WTC11 (cell line): ENCODE data around the gene GSX2. TPM values are rescaled to one million over a fixed set of nuclear protein-coding genes. Genes with fewer than 3 reads are reported as not detected.

ENCODE experiments used
- ATAC-seq: fragments of 200-7000 bp; cut with Tn5 transposase; 2 replicates; pipeline ENCODE4 v1.10.0; 2021; ENCODE audit warnings: mild to moderate bottlenecking, moderate library complexity
- CTCF ChIA-PET: fragments of 300-600 bp; sonication (Branson Sonifier 250); formaldehyde crosslinking; loops from one replicate; lab custom pipeline; 2021; ENCODE audit warnings: antibody characterized with exemption; lab: Charles Lee
- POLR2A ChIA-PET: fragments of 350-600 bp; sonication (Branson Sonifier 250); formaldehyde crosslinking; loops from one replicate; lab custom pipeline; 2021; ENCODE audit warnings: antibody characterized with exemption; lab: Charles Lee
- DNase-seq: peaks from one replicate; pipeline ENCODE4 v3.0.0; 2021; ENCODE audit warnings: low spot score
- H3K27ac Mint-ChIP-seq: 2 replicates; pipeline ENCODE4 v1.8.0; 2021; ENCODE audit warnings: mixed read lengths
- H3K27me3 Mint-ChIP-seq: 2 replicates; pipeline ENCODE4 v1.8.0; 2021; ENCODE audit warnings: low read depth, mild to moderate bottlenecking, moderate library complexity, mixed read lengths
- H3K36me3 Mint-ChIP-seq: 2 replicates; pipeline ENCODE4 v1.8.0; 2021; ENCODE audit warnings: mixed read lengths
- H3K4me1 Mint-ChIP-seq: 2 replicates; pipeline ENCODE4 v1.8.0; 2022; ENCODE audit warnings: mixed read lengths
- H3K4me3 Mint-ChIP-seq: 2 replicates; pipeline ENCODE4 v1.8.0; 2021; ENCODE audit warnings: mild to moderate bottlenecking, moderate library complexity, mixed read lengths
- H3K9me3 Mint-ChIP-seq: 2 replicates; pipeline ENCODE4 v1.8.0; 2021; ENCODE audit warnings: mixed read lengths
- CREB1 ChIP-seq: sonication (generic); formaldehyde crosslinking; IDR thresholded peaks from 2 replicates; pipeline ENCODE4 v1.8.0; 2023; ENCODE audit warnings: mild to moderate bottlenecking, missing genetic modification reagents
- FOXK1 ChIP-seq: sonication (generic); formaldehyde crosslinking; IDR thresholded peaks from 2 replicates; pipeline ENCODE4 v1.8.0; 2022; ENCODE audit warnings: mild to moderate bottlenecking, moderate library complexity, missing genetic modification reagents
- SOX15 ChIP-seq: fragments of 250-450 bp; sonication (Bioruptor Pico); IDR thresholded peaks from 2 replicates; pipeline ENCODE4 v1.9.0; 2021; ENCODE audit warnings: mild to moderate bottlenecking
- ZNF423 ChIP-seq: fragments of 250-450 bp; sonication (Bioruptor Pico); IDR thresholded peaks from 2 replicates; pipeline ENCODE4 v2.1.2; 2022; ENCODE audit warnings: mild to moderate bottlenecking, moderate library complexity
- total RNA-seq: library from RNA; stranded (reverse); gene quantifications from 3 replicates; pipeline ENCODE4 v1.2.3, GENCODE V29; 2021
- TF ChIP-seq, protein P1 (sequence below): sonication (generic); formaldehyde crosslinking; IDR thresholded peaks from 2 replicates; pipeline ENCODE4 v1.8.1; 2023; ENCODE audit warnings: mild to moderate bottlenecking, missing genetic modification reagents, moderate library complexity
- TF ChIP-seq, protein P2 (sequence below): sonication (generic); formaldehyde crosslinking; IDR thresholded peaks from 2 replicates; pipeline ENCODE4 v1.8.0; 2022; ENCODE audit warnings: mild to moderate bottlenecking, missing genetic modification reagents
- TF ChIP-seq, protein P3 (sequence below): sonication (generic); formaldehyde crosslinking; IDR thresholded peaks from 2 replicates; pipeline ENCODE4 v1.8.1; 2023; ENCODE audit warnings: mild to moderate bottlenecking, missing genetic modification reagents
- TF ChIP-seq, protein P4 (sequence below): fragments of 250-450 bp; sonication (Bioruptor Pico); IDR thresholded peaks from 2 replicates; pipeline ENCODE4 v1.9.0; 2021; ENCODE audit warnings: mild to moderate bottlenecking
- TF ChIP-seq, protein P5 (sequence below): sonication (generic); formaldehyde crosslinking; IDR thresholded peaks from 2 replicates; pipeline ENCODE4 v1.8.1; 2023; ENCODE audit warnings: mild to moderate bottlenecking, missing genetic modification reagents, borderline replicate concordance
- TF ChIP-seq, protein P6 (sequence below): sonication (generic); formaldehyde crosslinking; IDR thresholded peaks from 2 replicates; pipeline ENCODE4 v1.8.1; 2022; ENCODE audit warnings: mild to moderate bottlenecking, moderate library complexity, missing genetic modification reagents

The GSX2 gene
- total RNA-seq, 1 experiment from 2014 or later, result not detected

DNA sequence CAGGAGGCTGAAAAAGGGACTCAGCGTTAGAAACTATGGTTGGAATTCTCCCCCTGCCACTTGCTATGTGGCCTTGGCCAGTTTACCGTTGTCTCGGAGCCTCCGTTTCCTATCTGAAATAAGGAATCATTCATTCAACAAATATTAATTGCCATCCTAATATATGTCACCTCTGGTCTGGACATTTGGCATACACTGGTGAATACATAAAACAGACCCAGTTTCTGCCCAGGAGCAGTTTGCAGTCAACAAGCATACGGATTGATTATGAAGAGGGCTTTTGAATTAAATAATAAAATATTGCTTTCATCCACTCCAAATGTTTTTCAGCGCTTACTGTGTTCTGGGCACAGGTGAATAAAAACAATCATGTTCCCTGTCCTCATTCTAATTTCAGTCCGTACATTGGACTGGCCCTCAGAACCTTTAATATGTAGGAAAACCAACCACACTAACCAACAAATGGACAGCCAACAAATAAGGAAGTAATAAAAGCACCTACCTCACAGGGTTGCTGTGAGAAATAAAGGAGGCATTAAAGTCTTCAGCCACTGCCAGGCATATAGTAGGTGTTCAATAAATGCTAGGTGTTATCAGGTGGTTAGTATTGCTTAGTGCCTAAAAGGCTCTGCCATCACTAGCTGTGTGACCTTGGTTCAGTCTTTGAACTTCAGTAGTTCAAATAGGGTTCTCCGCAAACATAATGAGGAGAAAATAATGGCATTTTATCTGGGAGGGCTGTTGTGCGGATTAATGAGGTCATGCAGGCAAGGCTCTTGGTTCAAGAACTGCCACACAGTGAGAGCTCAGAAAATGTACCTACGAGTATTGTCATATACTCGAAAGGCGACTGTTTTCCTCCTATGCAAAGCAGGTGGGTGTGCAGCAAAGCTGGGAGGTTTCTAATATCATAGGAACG is 7.3 kb upstream of the GSX2 start (continued):
- TF ChIP-seq, protein P1, sequence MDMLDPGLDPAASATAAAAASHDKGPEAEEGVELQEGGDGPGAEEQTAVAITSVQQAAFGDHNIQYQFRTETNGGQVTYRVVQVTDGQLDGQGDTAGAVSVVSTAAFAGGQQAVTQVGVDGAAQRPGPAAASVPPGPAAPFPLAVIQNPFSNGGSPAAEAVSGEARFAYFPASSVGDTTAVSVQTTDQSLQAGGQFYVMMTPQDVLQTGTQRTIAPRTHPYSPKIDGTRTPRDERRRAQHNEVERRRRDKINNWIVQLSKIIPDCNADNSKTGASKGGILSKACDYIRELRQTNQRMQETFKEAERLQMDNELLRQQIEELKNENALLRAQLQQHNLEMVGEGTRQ (CRISPR knock-in tag), result no peak

DNA sequence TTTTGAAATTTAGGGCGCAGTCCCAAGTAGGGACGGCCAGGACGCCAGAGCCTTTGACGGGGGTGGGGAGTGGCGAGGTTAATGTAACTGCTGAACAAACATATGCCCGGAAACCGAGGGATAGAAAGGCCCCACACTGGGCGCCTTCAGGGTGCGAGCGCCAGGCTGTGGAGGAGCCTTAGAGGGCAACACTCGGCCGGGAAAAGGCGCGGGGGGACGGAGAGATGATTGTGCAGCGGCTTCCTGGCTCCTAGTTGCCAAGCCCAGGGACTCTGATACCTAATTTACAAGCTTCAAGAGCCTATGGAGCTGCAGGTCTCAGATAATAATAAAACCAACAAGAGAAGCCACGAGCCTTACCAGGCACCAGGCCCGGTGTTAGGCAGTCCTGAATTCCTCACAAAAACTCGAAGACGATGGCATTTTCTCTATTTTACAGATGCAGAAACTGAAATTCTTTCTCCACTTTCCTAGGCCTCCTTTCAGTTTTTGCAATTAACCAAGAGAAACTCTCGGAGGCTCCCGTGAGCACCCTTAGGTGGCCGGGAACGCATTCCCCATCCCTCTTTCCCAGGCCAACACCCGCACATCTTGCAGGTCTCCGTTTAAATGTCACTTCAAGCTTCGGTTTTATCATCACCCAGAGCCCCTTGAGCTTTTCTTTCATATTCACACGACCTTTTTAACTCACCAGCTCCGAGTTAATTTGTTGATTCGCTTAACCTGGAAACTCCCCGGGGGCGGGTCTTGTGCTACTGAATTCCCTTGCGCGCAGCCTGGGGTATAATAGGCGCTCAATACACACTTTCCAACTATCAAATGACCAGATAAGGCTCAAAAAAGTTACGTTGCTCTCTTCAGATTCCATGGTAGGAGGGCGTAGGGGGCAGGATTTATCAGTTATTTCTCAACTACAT is 6.4 kb upstream of the GSX2 start:
- Mint-ChIP-seq H3K36me3 (no peaks in the 10 kb centered on the region), H3K27me3 (peaks cover 94% of the 10 kb centered on the region), H3K4me3 (peak overlapping the region; percentile 63), H3K9me3 (no peaks in the 10 kb centered on the region), H3K4me1 (peaks cover 71% of the 10 kb centered on the region), H3K27ac (no peak overlapping the region)
- ATAC-seq, result peak; percentile 8
- DNase-seq, result peak; percentile 47
- POLR2A ChIA-PET, result interaction anchor here (0.5 to 1.3 kb wide), 3 partner anchors 10 to 164 kb away, joined by 3 read pairs; no protein-coding TSS in a partner anchor
- CTCF ChIA-PET, result interaction anchor here (0.6 to 1.6 kb wide), 5 partner anchors 14 to 164 kb away, joined by 3 to 9 read pairs (median 6); no protein-coding TSS in a partner anchor
- no peak for TF ChIP-seq FOXK1 (CRISPR knock-in tag)
- peak; percentile 64 for TF ChIP-seq ZNF423 (CRISPR knock-in tag)
- TF ChIP-seq SOX15 (CRISPR knock-in tag), result no peak

DNA sequence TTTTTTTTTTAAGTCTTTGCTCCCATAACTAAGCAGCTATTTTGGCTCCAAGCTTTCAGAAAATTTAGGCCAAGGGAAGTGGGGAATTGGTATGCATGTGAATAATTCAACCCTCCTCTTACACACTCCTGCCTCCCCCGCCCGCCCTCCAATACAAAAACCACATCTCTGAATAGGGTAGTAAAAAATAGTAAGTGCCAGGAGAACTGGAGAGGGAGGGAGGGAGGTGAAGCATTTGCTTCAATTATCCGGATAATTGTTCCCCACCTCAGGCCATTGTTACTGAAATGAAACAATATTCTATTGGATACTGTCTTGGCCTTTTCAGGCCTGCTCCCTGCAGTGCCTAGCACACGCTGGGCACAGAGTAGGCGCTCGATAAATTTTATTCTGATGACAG is 5.5 kb upstream of the GSX2 start:
- no peaks in the 10 kb centered on the region for H3K9me3 Mint-ChIP-seq
- DNase-seq (no peak), ATAC-seq (no peak)
- peaks cover 80% of the 10 kb centered on the region for H3K4me1 Mint-ChIP-seq
- no peaks in the 10 kb centered on the region for H3K36me3 Mint-ChIP-seq
- ChIA-PET CTCF (interaction anchor here (1.0 to 1.6 kb wide), 4 partner anchors 13 to 165 kb away, joined by 3 to 9 read pairs (median 4); no protein-coding TSS in a partner anchor), POLR2A (interaction anchor here (1.3 kb wide), 1 partner anchor 164 kb away, joined by 3 read pairs; no protein-coding TSS in a partner anchor)
- H3K27ac Mint-ChIP-seq, result no peak overlapping the region
- TF ChIP-seq CREB1 (CRISPR knock-in tag), result no peak
- TF ChIP-seq, protein P2, sequence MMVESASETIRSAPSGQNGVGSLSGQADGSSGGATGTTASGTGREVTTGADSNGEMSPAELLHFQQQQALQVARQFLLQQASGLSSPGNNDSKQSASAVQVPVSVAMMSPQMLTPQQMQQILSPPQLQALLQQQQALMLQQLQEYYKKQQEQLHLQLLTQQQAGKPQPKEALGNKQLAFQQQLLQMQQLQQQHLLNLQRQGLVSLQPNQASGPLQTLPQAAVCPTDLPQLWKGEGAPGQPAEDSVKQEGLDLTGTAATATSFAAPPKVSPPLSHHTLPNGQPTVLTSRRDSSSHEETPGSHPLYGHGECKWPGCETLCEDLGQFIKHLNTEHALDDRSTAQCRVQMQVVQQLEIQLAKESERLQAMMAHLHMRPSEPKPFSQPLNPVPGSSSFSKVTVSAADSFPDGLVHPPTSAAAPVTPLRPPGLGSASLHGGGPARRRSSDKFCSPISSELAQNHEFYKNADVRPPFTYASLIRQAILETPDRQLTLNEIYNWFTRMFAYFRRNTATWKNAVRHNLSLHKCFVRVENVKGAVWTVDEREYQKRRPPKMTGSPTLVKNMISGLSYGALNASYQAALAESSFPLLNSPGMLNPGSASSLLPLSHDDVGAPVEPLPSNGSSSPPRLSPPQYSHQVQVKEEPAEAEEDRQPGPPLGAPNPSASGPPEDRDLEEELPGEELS (CRISPR knock-in tag), result no peak
- TF ChIP-seq, protein P3, sequence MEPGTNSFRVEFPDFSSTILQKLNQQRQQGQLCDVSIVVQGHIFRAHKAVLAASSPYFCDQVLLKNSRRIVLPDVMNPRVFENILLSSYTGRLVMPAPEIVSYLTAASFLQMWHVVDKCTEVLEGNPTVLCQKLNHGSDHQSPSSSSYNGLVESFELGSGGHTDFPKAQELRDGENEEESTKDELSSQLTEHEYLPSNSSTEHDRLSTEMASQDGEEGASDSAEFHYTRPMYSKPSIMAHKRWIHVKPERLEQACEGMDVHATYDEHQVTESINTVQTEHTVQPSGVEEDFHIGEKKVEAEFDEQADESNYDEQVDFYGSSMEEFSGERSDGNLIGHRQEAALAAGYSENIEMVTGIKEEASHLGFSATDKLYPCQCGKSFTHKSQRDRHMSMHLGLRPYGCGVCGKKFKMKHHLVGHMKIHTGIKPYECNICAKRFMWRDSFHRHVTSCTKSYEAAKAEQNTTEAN (CRISPR knock-in tag), result no peak
- peaks cover 97% of the 10 kb centered on the region for H3K27me3 Mint-ChIP-seq
- peak overlapping the region; percentile 63 for H3K4me3 Mint-ChIP-seq

DNA sequence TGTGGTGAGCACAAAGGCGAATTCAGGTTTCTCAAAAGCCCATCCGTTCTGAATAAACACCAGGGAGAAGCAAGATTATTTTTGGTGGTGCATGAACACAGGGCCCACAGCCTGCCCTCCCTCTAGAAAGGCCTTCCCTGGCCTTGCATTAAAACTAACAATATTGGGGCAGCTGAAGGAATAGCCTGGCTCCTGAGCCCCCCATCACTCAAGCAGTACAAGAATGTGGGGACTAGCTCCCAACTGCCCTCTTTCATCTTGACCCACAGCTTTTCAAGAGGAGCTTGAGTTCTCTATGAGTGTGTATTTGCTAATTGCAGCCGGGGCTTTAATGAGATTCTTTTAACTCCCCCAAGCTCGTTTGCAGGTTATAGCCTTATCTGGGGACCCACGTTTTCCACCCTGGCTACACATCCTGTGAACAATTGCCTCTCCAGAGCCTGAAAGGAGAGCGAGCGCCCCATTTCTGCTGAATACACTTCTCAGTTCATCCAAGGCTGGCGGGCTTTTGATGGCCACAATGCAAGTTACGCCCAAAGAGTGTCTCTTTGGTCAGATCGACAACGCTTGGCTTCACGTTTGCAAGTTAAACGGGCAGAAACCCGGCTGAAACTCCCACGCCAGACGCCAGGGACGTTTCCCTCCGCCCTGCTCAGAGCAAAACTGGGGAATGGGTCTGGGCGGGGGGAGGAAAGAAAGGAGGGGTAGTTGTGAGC is 4.7 kb upstream of the GSX2 start:
- ATAC-seq (no peak), DNase-seq (peak; percentile 25)
- Mint-ChIP-seq H3K27me3 (peaks cover 100% of the 10 kb centered on the region), H3K27ac (no peak overlapping the region), H3K4me3 (peak overlapping the region; percentile 63), H3K9me3 (no peaks in the 10 kb centered on the region), H3K36me3 (no peaks in the 10 kb centered on the region), H3K4me1 (peaks cover 82% of the 10 kb centered on the region)
- ChIA-PET POLR2A (interaction anchor here (0.7 to 0.8 kb wide), 2 partner anchors 12 to 137 kb away, joined by 3 read pairs; no protein-coding TSS in a partner anchor), CTCF (interaction anchor here (1.0 to 2.3 kb wide), 3 partner anchors 138 to 388 kb away, joined by 3 to 9 read pairs (median 3); no protein-coding TSS in a partner anchor)
- TF ChIP-seq, protein P3 (CRISPR knock-in tag), result no peak
- TF ChIP-seq CREB1 (CRISPR knock-in tag), result no peak
- TF ChIP-seq, protein P4, sequence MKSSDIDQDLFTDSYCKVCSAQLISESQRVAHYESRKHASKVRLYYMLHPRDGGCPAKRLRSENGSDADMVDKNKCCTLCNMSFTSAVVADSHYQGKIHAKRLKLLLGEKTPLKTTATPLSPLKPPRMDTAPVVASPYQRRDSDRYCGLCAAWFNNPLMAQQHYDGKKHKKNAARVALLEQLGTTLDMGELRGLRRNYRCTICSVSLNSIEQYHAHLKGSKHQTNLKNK (CRISPR knock-in tag), result no peak
- TF ChIP-seq, protein P5, sequence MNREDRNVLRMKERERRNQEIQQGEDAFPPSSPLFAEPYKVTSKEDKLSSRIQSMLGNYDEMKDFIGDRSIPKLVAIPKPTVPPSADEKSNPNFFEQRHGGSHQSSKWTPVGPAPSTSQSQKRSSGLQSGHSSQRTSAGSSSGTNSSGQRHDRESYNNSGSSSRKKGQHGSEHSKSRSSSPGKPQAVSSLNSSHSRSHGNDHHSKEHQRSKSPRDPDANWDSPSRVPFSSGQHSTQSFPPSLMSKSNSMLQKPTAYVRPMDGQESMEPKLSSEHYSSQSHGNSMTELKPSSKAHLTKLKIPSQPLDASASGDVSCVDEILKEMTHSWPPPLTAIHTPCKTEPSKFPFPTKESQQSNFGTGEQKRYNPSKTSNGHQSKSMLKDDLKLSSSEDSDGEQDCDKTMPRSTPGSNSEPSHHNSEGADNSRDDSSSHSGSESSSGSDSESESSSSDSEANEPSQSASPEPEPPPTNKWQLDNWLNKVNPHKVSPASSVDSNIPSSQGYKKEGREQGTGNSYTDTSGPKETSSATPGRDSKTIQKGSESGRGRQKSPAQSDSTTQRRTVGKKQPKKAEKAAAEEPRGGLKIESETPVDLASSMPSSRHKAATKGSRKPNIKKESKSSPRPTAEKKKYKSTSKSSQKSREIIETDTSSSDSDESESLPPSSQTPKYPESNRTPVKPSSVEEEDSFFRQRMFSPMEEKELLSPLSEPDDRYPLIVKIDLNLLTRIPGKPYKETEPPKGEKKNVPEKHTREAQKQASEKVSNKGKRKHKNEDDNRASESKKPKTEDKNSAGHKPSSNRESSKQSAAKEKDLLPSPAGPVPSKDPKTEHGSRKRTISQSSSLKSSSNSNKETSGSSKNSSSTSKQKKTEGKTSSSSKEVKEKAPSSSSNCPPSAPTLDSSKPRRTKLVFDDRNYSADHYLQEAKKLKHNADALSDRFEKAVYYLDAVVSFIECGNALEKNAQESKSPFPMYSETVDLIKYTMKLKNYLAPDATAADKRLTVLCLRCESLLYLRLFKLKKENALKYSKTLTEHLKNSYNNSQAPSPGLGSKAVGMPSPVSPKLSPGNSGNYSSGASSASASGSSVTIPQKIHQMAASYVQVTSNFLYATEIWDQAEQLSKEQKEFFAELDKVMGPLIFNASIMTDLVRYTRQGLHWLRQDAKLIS (CRISPR knock-in tag), result no peak
- TF ChIP-seq, protein P6, sequence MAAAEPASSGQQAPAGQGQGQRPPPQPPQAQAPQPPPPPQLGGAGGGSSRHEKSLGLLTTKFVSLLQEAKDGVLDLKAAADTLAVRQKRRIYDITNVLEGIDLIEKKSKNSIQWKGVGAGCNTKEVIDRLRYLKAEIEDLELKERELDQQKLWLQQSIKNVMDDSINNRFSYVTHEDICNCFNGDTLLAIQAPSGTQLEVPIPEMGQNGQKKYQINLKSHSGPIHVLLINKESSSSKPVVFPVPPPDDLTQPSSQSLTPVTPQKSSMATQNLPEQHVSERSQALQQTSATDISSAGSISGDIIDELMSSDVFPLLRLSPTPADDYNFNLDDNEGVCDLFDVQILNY (CRISPR knock-in tag), result no peak
